Gastroesophageal sphincter (tissue), 3 donors: ENCODE results near the gene PLGLB2.
"Not testable (repeated sequence)": the region's sequence is repeated elsewhere in the genome, so short reads cannot be mapped to it uniquely, and the experiment has no call there.

Experiments used
- CTCF ChIP-seq, 4 experiments: fragments of 200-600 bp in 2 of 4; fragments of 450-650 bp in 2 of 4; sonication (generic) in 1 of 4; IDR thresholded peaks; one replicate each; pipeline ENCODE4 v1.5.1; 2017 to 2019; ENCODE audit warnings: antibody characterized with exemption in 4 of 4, mild to moderate bottlenecking in 2 of 4, moderate library complexity in 2 of 4
- POLR2A ChIP-seq, 2 donors: fragments of 450-650 bp; IDR thresholded peaks; one replicate each; pipeline ENCODE4 v1.6.1; 2017; ENCODE audit warnings: antibody characterized with exemption in 2 of 2, mild to moderate bottlenecking in 2 of 2, moderate library complexity in 1 of 2
- POLR2AphosphoS5 ChIP-seq: sonication (generic); formaldehyde crosslinking; IDR thresholded peaks from one replicate; pipeline ENCODE4 v1.6.1; 2017; ENCODE audit warnings: antibody characterized with exemption

GRCh38 chr2:87740928-87741327 is 7.0 kb upstream of the PLGLB2 start:
- TF ChIP-seq CTCF (IDR thresholded peaks at IDR 0.05); POLR2AphosphoS5; POLR2A (IDR thresholded peaks at IDR 0.05): not testable (repeated sequence)
